ENCODE measurements around the gene CCNB1IP1.
"Not testable (repeated sequence)": the region's sequence is repeated elsewhere in the genome, so short reads cannot be mapped to it uniquely, and the experiment has no call there.

Gene CCNB1IP1

GRCh38 chr14:20305265-20306078, 27.6 kb downstream of the CCNB1IP1 start, which contains the start of gene TTC5:
TTC5 (minus strand) TSS chr14:20305951; CDS start chr14:20305937, 14 bp downstream.
- peak; percentile 99 for TF ChIP-seq CTCF (IDR thresholded peaks at IDR 0.05; ENCODE audit: poor library complexity, severe bottlenecking)
- H3K9me3 ChIP-seq (ENCODE audit: severe bottlenecking) = no peaks in the 10 kb centered on the region
- H3K4me1 ChIP-seq (ENCODE audit: insufficient read depth, poor library complexity, severe bottlenecking) = peaks cover 9% of the 10 kb centered on the region
- ATAC-seq (ENCODE audit: low read depth) = peak; percentile 91
- H3K27ac ChIP-seq (ENCODE audit: poor library complexity, severe bottlenecking) = no peak within 1 kb of the TSS
- peak within 1 kb of the TSS; percentile 51 for H3K4me3 ChIP-seq (ENCODE audit: severe bottlenecking)
- H3K27me3 ChIP-seq (ENCODE audit: insufficient read depth, poor library complexity, severe bottlenecking) = no peaks in the 10 kb centered on the region
- H3K36me3 ChIP-seq (ENCODE audit: low read depth) = peaks cover 9% of the 10 kb centered on the region
- DNase-seq (ENCODE audit: low spot score) = no peak

DNA sequence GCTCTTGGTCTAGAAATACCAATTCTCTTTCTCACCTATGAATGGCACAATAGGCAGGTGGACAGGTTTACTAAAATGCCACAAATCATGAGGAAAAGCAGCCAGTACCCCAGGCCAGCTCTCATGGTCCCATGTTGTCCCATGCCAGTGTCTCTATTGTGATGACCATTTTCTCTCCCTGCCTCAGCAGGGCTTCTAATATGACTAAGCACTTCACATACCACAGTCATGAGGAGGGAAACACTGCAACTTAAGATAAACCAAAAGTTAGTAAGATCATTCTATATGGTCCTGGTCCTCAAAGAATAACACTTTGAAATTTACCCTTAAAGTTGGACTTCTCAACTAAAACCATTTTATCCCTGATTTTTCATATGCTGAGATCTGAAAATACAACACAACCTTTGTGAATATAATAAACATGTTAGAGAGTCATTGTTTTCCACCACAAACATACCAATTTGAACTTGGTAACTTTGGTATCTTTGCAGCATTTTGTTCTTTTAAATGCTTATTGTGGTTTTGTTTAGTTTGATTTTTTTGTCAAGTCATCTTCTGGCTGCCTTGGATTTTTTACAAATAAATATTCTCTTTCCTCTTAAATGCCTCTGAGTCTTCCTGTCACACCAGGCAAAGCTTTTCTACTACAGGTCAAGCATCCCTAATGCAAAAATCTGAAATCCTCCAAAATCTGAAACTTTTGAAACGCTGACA, 30.9 kb downstream of the CCNB1IP1 start:
- no peak overlapping the region for H3K4me3 ChIP-seq (ENCODE audit: severe bottlenecking)
- no peak overlapping the region for H3K27ac ChIP-seq (ENCODE audit: poor library complexity, severe bottlenecking)
- TF ChIP-seq CTCF (IDR thresholded peaks at IDR 0.05; ENCODE audit: poor library complexity, severe bottlenecking) = no peak
- DNase-seq (ENCODE audit: low spot score) = no peak
- peaks cover 9% of the 10 kb centered on the region for H3K4me1 ChIP-seq (ENCODE audit: insufficient read depth, poor library complexity, severe bottlenecking)
- ATAC-seq (ENCODE audit: low read depth) = no peak
- peaks cover 32% of the 10 kb centered on the region for H3K36me3 ChIP-seq (ENCODE audit: low read depth)
- no peaks in the 10 kb centered on the region for H3K9me3 ChIP-seq (ENCODE audit: severe bottlenecking)
- no peaks in the 10 kb centered on the region for H3K27me3 ChIP-seq (ENCODE audit: insufficient read depth, poor library complexity, severe bottlenecking)

- no peak for ATAC-seq (ENCODE audit: low read depth)
- H3K27ac ChIP-seq (ENCODE audit: poor library complexity, severe bottlenecking) = no peak overlapping the region
These were observed 38.0 kb downstream of the CCNB1IP1 start for GRCh38 chr14:20295067-20295466.

GRCh38 chr14:20294636-20295035, 38.4 kb downstream of the CCNB1IP1 start:
- H3K36me3 ChIP-seq (ENCODE audit: low read depth) = peaks cover 85% of the 10 kb centered on the region
- H3K27ac ChIP-seq (ENCODE audit: poor library complexity, severe bottlenecking) = no peak overlapping the region
- H3K9me3 ChIP-seq (ENCODE audit: severe bottlenecking) = no peaks in the 10 kb centered on the region
- no peaks in the 10 kb centered on the region for H3K27me3 ChIP-seq (ENCODE audit: insufficient read depth, poor library complexity, severe bottlenecking)
- no peak overlapping the region for H3K4me3 ChIP-seq (ENCODE audit: severe bottlenecking)
- ATAC-seq (ENCODE audit: low read depth) = peak; percentile 50; the same call in 1 of the 3 replicates
- H3K4me1 ChIP-seq (ENCODE audit: insufficient read depth, poor library complexity, severe bottlenecking) = peaks cover 4% of the 10 kb centered on the region
- DNase-seq (ENCODE audit: low spot score) = no peak
- no peak for TF ChIP-seq CTCF (IDR thresholded peaks at IDR 0.05; ENCODE audit: poor library complexity, severe bottlenecking)

More at GRCh38 chr14:20295067-20295466, 38.0 kb downstream of the CCNB1IP1 start:
- no peak overlapping the region for H3K4me3 ChIP-seq (ENCODE audit: severe bottlenecking)
- H3K27me3 ChIP-seq (ENCODE audit: insufficient read depth, poor library complexity, severe bottlenecking) = no peaks in the 10 kb centered on the region
- H3K9me3 ChIP-seq (ENCODE audit: severe bottlenecking) = no peaks in the 10 kb centered on the region
- H3K36me3 ChIP-seq (ENCODE audit: low read depth) = peaks cover 81% of the 10 kb centered on the region
- DNase-seq (ENCODE audit: low spot score) = no peak
- no peak for TF ChIP-seq CTCF (IDR thresholded peaks at IDR 0.05; ENCODE audit: poor library complexity, severe bottlenecking)
- peaks cover 4% of the 10 kb centered on the region for H3K4me1 ChIP-seq (ENCODE audit: insufficient read depth, poor library complexity, severe bottlenecking)

- not testable (repeated sequence) for H3K4me1 ChIP-seq (ENCODE audit: insufficient read depth, poor library complexity, severe bottlenecking); H3K9me3 ChIP-seq (ENCODE audit: severe bottlenecking); H3K4me3 ChIP-seq (ENCODE audit: severe bottlenecking); H3K27ac ChIP-seq (ENCODE audit: poor library complexity, severe bottlenecking); ATAC-seq (ENCODE audit: low read depth); H3K36me3 ChIP-seq (ENCODE audit: low read depth); H3K27me3 ChIP-seq (ENCODE audit: insufficient read depth, poor library complexity, severe bottlenecking); DNase-seq (ENCODE audit: low spot score)
These were observed 51.1 kb downstream of the CCNB1IP1 start for GRCh38 chr14:20281998-20282397.

GRCh38 chr14:20280265-20280664, 52.8 kb downstream of the CCNB1IP1 start:
- not testable (repeated sequence) for ATAC-seq (ENCODE audit: low read depth)

More at GRCh38 chr14:20280265-20280664, 52.8 kb downstream of the CCNB1IP1 start:
- not testable (repeated sequence) for H3K36me3 ChIP-seq (ENCODE audit: low read depth); H3K27me3 ChIP-seq (ENCODE audit: insufficient read depth, poor library complexity, severe bottlenecking); H3K4me1 ChIP-seq (ENCODE audit: insufficient read depth, poor library complexity, severe bottlenecking); H3K9me3 ChIP-seq (ENCODE audit: severe bottlenecking); H3K4me3 ChIP-seq (ENCODE audit: severe bottlenecking); H3K27ac ChIP-seq (ENCODE audit: poor library complexity, severe bottlenecking); DNase-seq (ENCODE audit: low spot score)

Measured in RWPE2 (cell line).